ENCODE data around the gene ELP1.

The ELP1 gene

GRCh38 chr9:108924466-108924865 is 9.5 kb downstream of the ELP1 start:
- Histone ChIP-seq H3K9me3 (ENCODE audit: control insufficient read depth, insufficient read depth, low read depth, low read length) (no peaks in the 10 kb centered on the region), H3K4me3 (ENCODE audit: low read depth, low read length) (no peak overlapping the region), H3K4me1 (ENCODE audit: control insufficient read depth, insufficient read depth, low read length) (no peaks in the 10 kb centered on the region), H3K27ac (ENCODE audit: extremely low read depth, low read depth, low read length) (no peak overlapping the region), H3K36me3 (ENCODE audit: control insufficient read depth in 2 of 2, insufficient read depth in 1 of 2, low read length in 2 of 2) (peaks cover 27 to 96% of the 10 kb centered on the region in 2 experiments)
- POLR2A ChIA-PET, result no interaction called here
- TF ChIP-seq MZF1 (tag by site-specific recombination; IDR thresholded peaks at IDR 0.05; ENCODE audit: borderline replicate concordance), result no peak
- no peak for TF ChIP-seq TSHZ1 (tag by site-specific recombination; IDR thresholded peaks at IDR 0.05; ENCODE audit: borderline replicate concordance)
- no peak for TF ChIP-seq ZNF239 (tag by site-specific recombination; IDR thresholded peaks at IDR 0.05)
- TF ChIP-seq PRDM6 (tag by site-specific recombination; IDR thresholded peaks at IDR 0.05), result no peak
- TF ChIP-seq ZNF157 (tag by site-specific recombination; IDR thresholded peaks at IDR 0.05), result no peak
- TF ChIP-seq ZNF548 (tag by site-specific recombination; IDR thresholded peaks at IDR 0.05), result no peak
- CTCF ChIA-PET, result interaction anchor here (0.6 kb wide), 1 partner anchor 33 kb away, joined by 3 read pairs; no protein-coding TSS in a partner anchor

- TF ChIP-seq KLF10 (tag by site-specific recombination; IDR thresholded peaks at IDR 0.05) (no peak), ZNF555 (tag by site-specific recombination; conservative IDR thresholded peaks at IDR 0.05) (no peak), ZNF560 (tag by site-specific recombination; IDR thresholded peaks at IDR 0.05; ENCODE audit: borderline replicate concordance) (no peak), ZBTB49 (tag by site-specific recombination; IDR thresholded peaks at IDR 0.05; ENCODE audit: low read depth) (no peak), TSHZ1 (tag by site-specific recombination; IDR thresholded peaks at IDR 0.05; ENCODE audit: borderline replicate concordance) (no peak), KLF1 (tag by site-specific recombination; IDR thresholded peaks at IDR 0.05) (no peak), ZNF747 (tag by site-specific recombination; IDR thresholded peaks at IDR 0.05) (no peak), ZNF624 (tag by site-specific recombination; IDR thresholded peaks at IDR 0.05) (no peak), KLF17 (tag by site-specific recombination; IDR thresholded peaks at IDR 0.05) (no peak), ZNF777 (tag by site-specific recombination; IDR thresholded peaks at IDR 0.05; ENCODE audit: borderline replicate concordance) (no peak), GLI4 (tag by site-specific recombination; IDR thresholded peaks at IDR 0.05) (no peak), ZNF335 (tag by site-specific recombination; conservative IDR thresholded peaks at IDR 0.05) (no peak), ZNF214 (tag by site-specific recombination; IDR thresholded peaks at IDR 0.05; ENCODE audit: borderline replicate concordance) (no peak), ZNF350 (tag by site-specific recombination; IDR thresholded peaks at IDR 0.05) (no peak), SP7 (tag by site-specific recombination; IDR thresholded peaks at IDR 0.05) (no peak), BCL11A (tag by site-specific recombination; IDR thresholded peaks at IDR 0.05; ENCODE audit: low read depth) (no peak)
- no peaks in the 10 kb centered on the region for H3K4me1 ChIP-seq (ENCODE audit: control insufficient read depth, insufficient read depth, low read length)
- no peak overlapping the region for H3K4me3 ChIP-seq (ENCODE audit: low read depth, low read length)
- CTCF ChIA-PET, result interaction anchor here (0.6 kb wide), 1 partner anchor 35 kb away, joined by 4 read pairs; no protein-coding TSS in a partner anchor
- POLR2A ChIA-PET, result no interaction called here
- H3K27ac ChIP-seq (ENCODE audit: extremely low read depth, low read depth, low read length), result no peak overlapping the region
- H3K9me3 ChIP-seq (ENCODE audit: control insufficient read depth, insufficient read depth, low read depth, low read length), result no peaks in the 10 kb centered on the region
- H3K36me3 ChIP-seq (ENCODE audit: control insufficient read depth in 2 of 2, insufficient read depth in 1 of 2, low read length in 2 of 2), result peaks cover 30 to 93% of the 10 kb centered on the region in 2 experiments
These were observed 12.7 kb downstream of the ELP1 start for GRCh38 chr9:108921200-108921599.

Measured in HEK293 (cell line).